ENCODE data around the gene PPP2R2C.

DNA sequence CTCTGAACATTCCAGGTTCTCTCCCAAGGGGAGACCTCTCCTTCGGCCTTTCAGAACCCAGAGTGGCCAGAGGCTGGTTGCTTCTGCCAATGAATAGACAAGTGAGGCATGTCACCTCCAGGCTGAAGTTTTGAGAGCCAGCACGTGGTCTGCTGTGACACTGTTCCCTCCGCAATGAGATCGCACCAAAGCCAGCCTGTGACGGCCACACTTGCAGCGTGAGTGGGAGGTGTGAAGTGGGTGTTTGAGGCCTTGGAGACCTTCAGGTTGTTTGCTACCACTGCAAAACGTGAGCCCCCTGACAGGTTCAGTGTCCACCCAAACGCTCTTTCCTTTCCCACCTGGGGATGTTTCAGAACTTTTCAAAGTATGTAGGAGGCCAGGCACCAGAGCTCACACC lies 121.8 kb downstream of the PPP2R2C start:
- TF ChIP-seq POLR2A (IDR thresholded peaks at IDR 0.05) (no peak), CTCF (IDR thresholded peaks at IDR 0.05) (no peak)
